Measurements from ENCODE around the gene TMC7. TPM values are rescaled to one million over a fixed set of nuclear protein-coding genes. Genes with fewer than 3 reads are reported as not detected.

Gene TMC7
- total RNA-seq, 1 experiment from 2014 or later = 1.9 TPM

Other genes with a start within 250 kb of the TMC7 start
- 2,424 and 2,672 TPM in 2 replicates for gene RPS15A, start 193.6 kb upstream of the TMC7 start, total RNA-seq (2014; rRNA removed; shearing (Covaris generic))
- gene ARL6IP1, start 182.4 kb upstream of the TMC7 start, total RNA-seq (2014; rRNA removed; shearing (Covaris generic)) = 532 and 595 TPM in 2 replicates
- 19.8 and 22.0 TPM in 2 replicates for gene SMG1, start 57.5 kb upstream of the TMC7 start, total RNA-seq (2014; rRNA removed; shearing (Covaris generic))
- 23.9 and 32.8 TPM in 2 replicates for gene COQ7, start 83.7 kb downstream of the TMC7 start, total RNA-seq (2014; rRNA removed; shearing (Covaris generic))
- gene ITPRIPL2, start 130.0 kb downstream of the TMC7 start, total RNA-seq (2014; rRNA removed; shearing (Covaris generic)) = 17.8 and 19.5 TPM in 2 replicates
- gene SYT17, start 184.3 kb downstream of the TMC7 start, total RNA-seq (2014; rRNA removed; shearing (Covaris generic)) = 0.83 and 3.8 TPM in 2 replicates